HG02642 (cell line): ENCODE measurements around the gene BIN2.
"Not testable (repeated sequence)": the region's sequence is repeated elsewhere in the genome, so short reads cannot be mapped to it uniquely, and the experiment has no call there.

ENCODE experiments used
- ATAC-seq: cut with Tn5 transposase; IDR thresholded peaks from one replicate; pipeline ENCODE4 v1.9.1; 2021; ENCODE audit warnings: mild to moderate bottlenecking; ENCODE audit not compliant: unreplicated experiment, poor library complexity

BIN2 gene

GRCh38 chr12:51318846-51319599 lies 5.0 kb downstream of the BIN2 start:
- peak; percentile 37 for ATAC-seq

GRCh38 chr12:51318057-51318806 lies 5.7 kb downstream of the BIN2 start:
- ATAC-seq, result not testable (repeated sequence)

GRCh38 chr12:51311389-51311788 lies 12.6 kb downstream of the BIN2 start:
- ATAC-seq, result no peak

- ATAC-seq, result no peak
Measured at GRCh38 chr12:51307655-51308593, 16.1 kb downstream of the BIN2 start.

- no peak for ATAC-seq
Measured at GRCh38 chr12:51306507-51306906, 17.5 kb downstream of the BIN2 start.

GRCh38 chr12:51300768-51301167 lies 23.2 kb downstream of the BIN2 start:
- not testable (repeated sequence) for ATAC-seq

- ATAC-seq, result no peak
Measured at GRCh38 chr12:51295651-51296050, 28.3 kb downstream of the BIN2 start.

- not testable (repeated sequence) for ATAC-seq
Measured at GRCh38 chr12:51294097-51294496, 29.9 kb downstream of the BIN2 start.

GRCh38 chr12:51293696-51294095 lies 30.3 kb downstream of the BIN2 start:
- ATAC-seq, result no peak

GRCh38 chr12:51291603-51292513 lies 32.1 kb downstream of the BIN2 start:
- ATAC-seq, result not testable (repeated sequence)

GRCh38 chr12:51285843-51286242 lies 38.1 kb downstream of the BIN2 start:
- no peak for ATAC-seq

GRCh38 chr12:51281202-51281924 lies 42.6 kb downstream of the BIN2 start:
- ATAC-seq, result no peak

GRCh38 chr12:51275088-51275487 lies 48.9 kb downstream of the BIN2 start:
- no peak for ATAC-seq

GRCh38 chr12:51272810-51273209 lies 51.2 kb downstream of the BIN2 start:
- ATAC-seq, result not testable (repeated sequence)

GRCh38 chr12:51270951-51271518 lies 52.9 kb downstream of the BIN2 start:
- no peak for ATAC-seq

- ATAC-seq, result peak; percentile 78
Measured at GRCh38 chr12:51270067-51270950, 53.7 kb downstream of the BIN2 start, which contains the start of gene SMAGP. Gene SMAGP, minus strand, starts transcription at chr12:51270415. Its CDS starts 1,137 bp downstream, at chr12:51269278.
